CD4-positive, CD25-positive, alpha-beta regulatory T cell (primary cell): ENCODE results near the gene IRF2. TPM values are rescaled to one million over a fixed set of nuclear protein-coding genes. Genes with fewer than 3 reads are reported as not detected.
"Not testable (repeated sequence)": the region's sequence is repeated elsewhere in the genome, so short reads cannot be mapped to it uniquely, and the experiment has no call there.

Source experiments
- ATAC-seq, 2 donors: fragments of 150-1000 bp; cut with Tn5 transposase; one replicate each; pipeline ENCODE4 v1.10.0; 2021; ENCODE audit warnings: low read depth in 2 of 2, moderate number of reproducible peaks in 2 of 2, moderate library complexity in 1 of 2
- DNase-seq, 3 donors: peaks; one replicate each; pipeline versions ENCODE4 v3.0.0 to v3.0.0-alpha.2; 2012 to 2022; ENCODE audit warnings: mixed read lengths in 1 of 3
- H3K27ac ChIP-seq: one replicate; pipeline ENCODE4 v1.7.0; 2013; ENCODE audit warnings: mild to moderate bottlenecking, low read length; ENCODE audit not compliant: insufficient read depth, poor library complexity, severe bottlenecking
- H3K27me3 ChIP-seq: one replicate; pipeline ENCODE4 v1.7.0; 2013; ENCODE audit warnings: low read length; ENCODE audit not compliant: control insufficient read depth, insufficient read depth
- H3K36me3 ChIP-seq: one replicate; pipeline ENCODE4 v1.7.0; 2013; ENCODE audit warnings: mild to moderate bottlenecking, low read length, moderate library complexity; ENCODE audit not compliant: control insufficient read depth, insufficient read depth
- H3K4me1 ChIP-seq: 2 replicates; pipeline ENCODE4 v1.7.0; 2013; ENCODE audit warnings: mild to moderate bottlenecking, low read length; ENCODE audit not compliant: insufficient read depth, control insufficient read depth, poor library complexity, severe bottlenecking
- H3K4me3 ChIP-seq: one replicate; pipeline ENCODE4 v1.7.0; 2013; ENCODE audit warnings: low read depth, mild to moderate bottlenecking, low read length, moderate library complexity
- H3K9me3 ChIP-seq, 2 experiments: 1 replicate in 1 of 2; 2 replicates in 1 of 2; pipeline ENCODE4 v1.7.0; 2013; ENCODE audit warnings: low read length in 2 of 2, mild to moderate bottlenecking in 1 of 2, moderate library complexity in 1 of 2; ENCODE audit not compliant: control insufficient read depth in 2 of 2
- H3K27ac Mint-ChIP-seq, 3 donors: one replicate each; pipeline ENCODE4 v1.8.0; 2020 to 2022; ENCODE audit warnings: mild to moderate bottlenecking in 3 of 3, mixed read lengths in 3 of 3, moderate library complexity in 2 of 3
- H3K27me3 Mint-ChIP-seq: one replicate; pipeline ENCODE4 v1.8.0; 2022; ENCODE audit warnings: mild to moderate bottlenecking, mixed read lengths
- H3K36me3 Mint-ChIP-seq: one replicate; pipeline ENCODE4 v1.8.0; 2020; ENCODE audit warnings: mixed read lengths
- H3K4me1 Mint-ChIP-seq, 4 donors: one replicate each; pipeline ENCODE4 v1.8.0; 2020 to 2022; ENCODE audit warnings: mixed read lengths in 4 of 4, mild to moderate bottlenecking in 1 of 4
- H3K4me3 Mint-ChIP-seq, 4 donors: one replicate each; pipeline ENCODE4 v1.8.0; 2020 to 2022; ENCODE audit warnings: mild to moderate bottlenecking in 4 of 4, mixed read lengths in 4 of 4, moderate library complexity in 3 of 4
- H3K9me3 Mint-ChIP-seq, 7 donors: one replicate each; pipeline ENCODE4 v1.8.0; 2020 to 2022; ENCODE audit warnings: mixed read lengths in 7 of 7, mild to moderate bottlenecking in 3 of 7, moderate library complexity in 2 of 7
- polyA plus RNA-seq, 4 donors: library from polyadenylated mRNA; unstranded; fragments of 300-500 nt; fragmentation: Illumina TruSeq; gene quantifications; one replicate each; pipeline ENCODE4 v1.2.3, GENCODE V29; 2021
- total RNA-seq: library from RNA; stranded (reverse); gene quantifications from one replicate; pipeline ENCODE4 v1.2.3, GENCODE V29; 2022

IRF2 gene
- total and polyA plus RNA-seq, 5 donors from 2014 or later: 63.4 to 112 (median 98.3) TPM

DNA sequence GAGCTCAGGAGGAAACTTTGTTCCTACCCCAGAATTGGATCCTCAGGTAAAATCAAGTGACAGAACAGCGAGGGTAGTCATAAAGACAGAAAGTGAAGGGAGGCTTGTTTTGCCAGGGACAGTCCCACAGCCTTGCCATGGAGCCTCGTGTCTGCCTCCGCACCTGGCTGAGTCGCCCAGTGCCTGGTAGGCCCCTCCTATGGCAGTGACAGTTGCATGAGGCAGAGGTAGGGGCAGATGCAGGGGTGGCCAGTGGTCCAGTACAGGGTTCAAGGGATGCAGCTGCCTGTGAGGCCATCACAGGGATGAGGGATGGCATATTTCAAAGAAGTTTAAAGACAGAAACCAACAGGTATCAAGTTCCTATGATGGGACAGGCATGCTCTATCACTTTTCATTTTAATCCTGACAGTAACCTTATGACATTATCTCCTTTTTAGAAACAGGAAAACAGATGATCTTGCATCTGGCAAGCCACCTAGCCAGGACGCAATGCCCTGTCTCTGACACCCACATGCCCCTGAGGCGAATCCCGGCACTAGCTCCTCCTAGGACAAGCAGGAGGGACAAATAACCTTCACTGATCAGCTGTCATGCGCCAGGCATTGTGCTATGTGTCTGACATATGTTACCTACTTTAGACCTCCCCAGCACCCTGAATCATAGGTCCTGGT, 129.3 kb downstream of the IRF2 start:
- Histone ChIP-seq H3K27me3 (no peaks in the 10 kb centered on the region), H3K9me3 (no peaks in the 10 kb centered on the region), H3K4me1 (peaks cover 10% of the 10 kb centered on the region), H3K36me3 (no peaks in the 10 kb centered on the region), H3K27ac (no peak overlapping the region), H3K4me3 (no peak overlapping the region)
- Mint-ChIP-seq H3K27me3 (peaks cover 15% of the 10 kb centered on the region), H3K4me3 (peak overlapping the region in 2 of 4 donors; percentile 40 to 59), H3K36me3 (no peaks in the 10 kb centered on the region), H3K9me3 (no peaks in the 10 kb centered on the region), H3K4me1 (peaks cover 0 to 19% (median 13%) of the 10 kb centered on the region in 4 donors), H3K27ac (peak overlapping the region in 1 of 3 donors; percentile 67)
- DNase-seq (no peak), ATAC-seq (no peak)

DNA sequence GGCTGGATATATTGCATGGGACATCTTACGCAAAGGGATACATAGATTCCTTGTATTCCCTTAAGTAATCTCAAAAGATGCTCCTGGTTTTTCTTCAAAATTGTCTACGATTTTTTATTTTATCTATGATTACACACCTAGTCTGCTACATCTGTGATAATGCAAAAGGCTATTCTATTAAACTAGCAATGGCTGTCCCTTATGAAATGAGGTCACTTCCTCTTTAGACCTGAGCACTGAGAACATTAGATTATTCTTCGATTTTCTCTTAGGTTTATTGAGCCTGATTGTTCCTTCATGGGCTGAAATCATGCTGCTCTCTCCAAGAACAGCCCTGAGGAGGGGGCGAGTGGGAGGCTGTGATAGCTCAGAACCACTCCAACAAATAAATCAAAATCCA, 129.9 kb downstream of the IRF2 start:
- Mint-ChIP-seq H3K36me3 (no peaks in the 10 kb centered on the region), H3K4me1 (peaks cover 0 to 19% (median 13%) of the 10 kb centered on the region in 4 donors), H3K4me3 (peak overlapping the region; percentile 40 to 90 (median 88)), H3K27me3 (peaks cover 13% of the 10 kb centered on the region), H3K27ac (peak overlapping the region in 1 of 3 donors; percentile 67), H3K9me3 (no peaks in the 10 kb centered on the region)
- H3K4me1 ChIP-seq: peaks cover 10% of the 10 kb centered on the region
- no peaks in the 10 kb centered on the region for H3K27me3 ChIP-seq
- ATAC-seq (no peak), DNase-seq (no peak)
- peak overlapping the region; percentile 90 for H3K4me3 ChIP-seq
- no peaks in the 10 kb centered on the region for H3K36me3 ChIP-seq
- no peak overlapping the region for H3K27ac ChIP-seq
- no peaks in the 10 kb centered on the region for H3K9me3 ChIP-seq

GRCh38 chr4:184343502-184344177, 130.7 kb downstream of the IRF2 start:
- peak; percentile 67 to 80 for ATAC-seq
- H3K4me1 ChIP-seq: peaks cover 10% of the 10 kb centered on the region
- no peaks in the 10 kb centered on the region for H3K9me3 ChIP-seq
- no peaks in the 10 kb centered on the region for H3K27me3 ChIP-seq
- peaks cover 7% of the 10 kb centered on the region for H3K27me3 Mint-ChIP-seq
- no peaks in the 10 kb centered on the region for H3K36me3 ChIP-seq
- H3K27ac ChIP-seq: no peak overlapping the region
- no peaks in the 10 kb centered on the region for H3K36me3 Mint-ChIP-seq
- peak; percentile 2 to 76 (median 35) for DNase-seq
- peak overlapping the region; percentile 40 to 90 (median 88) for H3K4me3 Mint-ChIP-seq
- peaks cover 0 to 1% (median 0%) of the 10 kb centered on the region in 7 donors for H3K9me3 Mint-ChIP-seq
- H3K27ac Mint-ChIP-seq: peak overlapping the region in 2 of 3 donors; percentile 67 to 84
- H3K4me1 Mint-ChIP-seq: peaks cover 0 to 19% (median 13%) of the 10 kb centered on the region in 4 donors
- peak overlapping the region; percentile 90 for H3K4me3 ChIP-seq

DNA sequence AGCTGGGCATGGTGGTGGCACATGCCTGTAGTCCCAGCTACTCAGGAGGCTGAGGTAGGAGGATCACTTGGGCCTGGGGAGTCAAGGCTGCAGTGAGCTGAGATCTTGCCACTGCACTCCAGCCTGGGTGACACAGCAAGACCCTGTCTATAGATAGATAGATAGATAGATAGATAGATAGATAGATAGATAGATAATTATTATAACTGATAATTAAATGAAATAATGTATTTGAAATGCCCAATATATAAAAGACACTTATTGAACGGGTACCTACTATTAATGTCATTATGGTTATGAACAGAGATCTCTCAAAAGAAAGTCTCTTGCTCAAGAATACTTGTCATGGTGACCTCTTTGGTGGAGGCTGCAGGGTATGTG, 131.5 kb downstream of the IRF2 start:
- not testable (repeated sequence) for H3K9me3 Mint-ChIP-seq, H3K27me3 ChIP-seq, H3K27ac ChIP-seq, H3K36me3 ChIP-seq, ATAC-seq, H3K27me3 Mint-ChIP-seq, H3K9me3 ChIP-seq, DNase-seq, H3K4me3 ChIP-seq, H3K36me3 Mint-ChIP-seq
- H3K27ac Mint-ChIP-seq: peak overlapping the region in 1 of 3 donors; percentile 67
- H3K4me3 Mint-ChIP-seq: peak overlapping the region in 3 of 4 donors; percentile 40 to 90 (median 89)
- H3K4me1 Mint-ChIP-seq: peaks cover 0 to 19% (median 13%) of the 10 kb centered on the region in 4 donors
- peaks cover 10% of the 10 kb centered on the region for H3K4me1 ChIP-seq

GRCh38 chr4:184342167-184342856, 132.0 kb downstream of the IRF2 start:
- Mint-ChIP-seq H3K27me3 (peaks cover 5% of the 10 kb centered on the region), H3K27ac (peak overlapping the region in 1 of 3 donors; percentile 24), H3K9me3 (peaks cover 0 to 6% (median 0%) of the 10 kb centered on the region in 7 donors), H3K4me1 (peaks cover 0 to 19% (median 13%) of the 10 kb centered on the region in 4 donors), H3K4me3 (peak overlapping the region in 2 of 4 donors; percentile 3 to 55), H3K36me3 (no peaks in the 10 kb centered on the region)
- Histone ChIP-seq H3K27me3 (no peaks in the 10 kb centered on the region), H3K27ac (no peak overlapping the region), H3K36me3 (no peaks in the 10 kb centered on the region), H3K9me3 (peaks cover 0 to 3% of the 10 kb centered on the region in 2 experiments), H3K4me3 (no peak overlapping the region), H3K4me1 (peaks cover 10% of the 10 kb centered on the region)
- ATAC-seq (no peak), DNase-seq (no peak)

DNA sequence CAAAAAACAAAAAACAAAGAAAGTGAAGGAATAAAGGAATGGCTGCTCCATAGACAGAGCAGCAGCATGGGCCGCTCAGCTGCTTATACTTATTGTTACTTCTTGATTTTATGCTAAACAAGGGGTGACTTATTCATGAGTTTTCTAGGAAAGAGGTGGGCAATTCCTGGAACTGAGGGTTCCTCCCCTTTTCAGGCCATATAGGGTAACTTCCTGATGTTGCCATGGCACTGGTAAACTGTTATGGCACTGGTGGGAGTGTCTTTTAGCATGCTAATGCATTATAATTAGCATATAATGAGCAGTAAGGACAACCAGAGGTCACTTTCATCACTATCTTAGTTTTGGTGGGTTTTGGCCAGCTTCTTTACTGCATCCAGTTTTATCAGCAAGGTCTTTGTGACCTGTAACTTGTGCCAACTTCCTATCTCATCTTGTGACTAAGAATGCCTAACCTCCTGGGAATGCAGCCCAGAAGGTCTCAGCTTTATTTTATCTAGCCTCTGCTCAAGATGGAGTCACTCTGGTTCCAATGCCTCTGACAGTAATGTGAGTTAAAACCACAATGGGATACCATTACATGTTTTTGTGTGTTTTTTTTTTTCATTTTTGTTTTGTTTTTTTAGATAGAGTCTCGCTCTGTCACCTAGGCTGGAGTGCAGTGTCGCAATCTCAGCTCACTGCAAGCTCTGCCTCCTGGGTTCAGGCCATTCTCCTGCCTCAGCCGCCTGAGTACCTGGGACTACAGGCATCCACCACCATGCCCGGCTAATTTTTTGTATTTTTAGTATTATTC, 134.8 kb downstream of the IRF2 start:
- not testable (repeated sequence) for H3K9me3 ChIP-seq, H3K36me3 Mint-ChIP-seq, ATAC-seq, H3K9me3 Mint-ChIP-seq, H3K4me3 Mint-ChIP-seq, H3K27ac Mint-ChIP-seq, H3K27ac ChIP-seq, H3K27me3 ChIP-seq, H3K4me3 ChIP-seq, H3K27me3 Mint-ChIP-seq, H3K36me3 ChIP-seq
- peak in 1 of 3 donors; percentile 53 for DNase-seq
- peaks cover 0 to 28% (median 19%) of the 10 kb centered on the region in 4 donors for H3K4me1 Mint-ChIP-seq
- peaks cover 10% of the 10 kb centered on the region for H3K4me1 ChIP-seq

DNA sequence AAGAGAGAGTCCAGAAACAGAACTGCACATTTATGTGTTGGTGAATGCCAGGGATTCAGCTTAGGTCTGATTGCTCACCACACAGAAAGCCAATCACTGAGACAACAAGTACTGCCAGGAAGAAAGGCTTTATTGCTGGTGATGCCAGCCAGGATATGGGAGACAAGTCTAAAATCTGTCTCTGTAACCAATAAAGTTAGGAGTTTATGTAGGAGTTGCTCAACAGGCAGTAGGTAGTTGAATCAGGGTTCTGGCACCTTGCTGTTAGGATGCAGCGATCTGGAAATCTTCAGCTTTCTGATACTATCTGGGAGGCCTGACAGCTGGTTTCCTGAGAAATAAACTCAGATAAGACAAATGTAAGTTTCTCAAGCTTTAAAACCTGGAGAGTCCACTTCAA, 136.4 kb downstream of the IRF2 start:
- no peak for ATAC-seq
- Mint-ChIP-seq H3K4me1 (peaks cover 0 to 11% (median 8%) of the 10 kb centered on the region in 4 donors), H3K9me3 (peaks cover 0 to 9% (median 2%) of the 10 kb centered on the region in 7 donors), H3K27ac (no peak overlapping the region), H3K27me3 (peaks cover 5% of the 10 kb centered on the region), H3K36me3 (no peaks in the 10 kb centered on the region), H3K4me3 (no peak overlapping the region)
- Histone ChIP-seq H3K9me3 (peaks cover 0 to 3% of the 10 kb centered on the region in 2 experiments), H3K36me3 (no peaks in the 10 kb centered on the region), H3K4me1 (no peaks in the 10 kb centered on the region), H3K4me3 (no peak overlapping the region), H3K27ac (no peak overlapping the region), H3K27me3 (no peaks in the 10 kb centered on the region)
- no peak for DNase-seq
